Lung (tissue), 12 donors: ENCODE data around the gene ADD2. TPM values are rescaled to one million over a fixed set of nuclear protein-coding genes. Genes with fewer than 3 reads are reported as not detected.

ENCODE experiments used
- ATAC-seq: fragments of 200-7000 bp; cut with Tn5 transposase; one replicate; pipeline ENCODE4 v1.9.1; 2020; ENCODE audit warnings: moderate number of reproducible peaks; ENCODE audit not compliant: insufficient read depth, low FRiP score
- DNase-seq, 3 donors: peaks; one replicate each; pipeline ENCODE4 v3.0.0-alpha.2; 2013 to 2017
- H3K27ac ChIP-seq, 2 donors: one replicate each; pipeline ENCODE4 v1.5.1; 2013; ENCODE audit warnings: mild to moderate bottlenecking in 2 of 2, moderate library complexity in 2 of 2, control low read depth in 1 of 2, inconsistent platforms in 1 of 2, low read depth in 1 of 2, low read length in 1 of 2
- H3K27me3 ChIP-seq, 3 donors: one replicate each; pipeline ENCODE4 v1.5.1; 2013; ENCODE audit warnings: low read length in 2 of 3; ENCODE audit not compliant: control insufficient read depth in 3 of 3, insufficient read depth in 3 of 3
- H3K36me3 ChIP-seq, 4 donors: one replicate each; pipeline ENCODE4 v1.5.1; 2013; ENCODE audit warnings: low read length in 4 of 4, mild to moderate bottlenecking in 1 of 4, moderate library complexity in 1 of 4; ENCODE audit not compliant: control insufficient read depth in 4 of 4, insufficient read depth in 4 of 4
- H3K4me1 ChIP-seq, 5 donors: one replicate each; pipeline ENCODE4 v1.5.1; 2013; ENCODE audit warnings: low read length in 5 of 5, mild to moderate bottlenecking in 2 of 5, moderate library complexity in 1 of 5; ENCODE audit not compliant: control insufficient read depth in 5 of 5, insufficient read depth in 5 of 5
- H3K4me3 ChIP-seq: one replicate; pipeline ENCODE4 v1.5.1; 2013; ENCODE audit warnings: mild to moderate bottlenecking, control low read depth, moderate library complexity
- H3K9ac ChIP-seq, 2 donors: one replicate each; pipeline ENCODE4 v1.5.1; 2013; ENCODE audit warnings: low read length in 2 of 2, control low read depth in 1 of 2; ENCODE audit not compliant: insufficient read depth in 1 of 2
- H3K9me3 ChIP-seq, 4 donors: one replicate each; pipeline ENCODE4 v1.5.1; 2013; ENCODE audit warnings: low read length in 3 of 4, mild to moderate bottlenecking in 1 of 4, moderate library complexity in 1 of 4; ENCODE audit not compliant: control insufficient read depth in 4 of 4, insufficient read depth in 3 of 4
- WGBS, 2 donors: extraction: QIAGEN DNeasy Blood & Tissue Kit; methylation state at CpG; one replicate each; pipeline ENCODE4 v1.1.7; 2013; 5-methylcytosine and 5-hydroxymethylcytosine counted together
- polyA plus RNA-seq, 2 donors: library from polyadenylated mRNA; stranded (reverse); fragments of 200-250 nt; gene quantifications; one replicate each; pipeline ENCODE4 v1.2.1, GENCODE V29; 2013
- total RNA-seq, 2 donors: library from RNA; depleted of rRNA in 1 of 2; stranded (reverse); fragments of >200 nt in 1 of 2; gene quantifications; one replicate each; pipeline ENCODE4 v1.2.1, GENCODE V29; 2014 to 2021
- TF ChIP-seq, protein P1 (sequence below): IDR thresholded peaks from 2 replicates; pipeline ENCODE4 v1.5.1; 2012; ENCODE audit warnings: mild to moderate bottlenecking; ENCODE audit errors: control extremely low read depth, extremely low read depth
- donor health status: control.
- donor health status: control.
- donor health status: Bipolar disorder and iron deficiency.
- donor health status: healthy.
- donor health status: DM: yes; HTN: yes; CAD: no.

ADD2 gene
- total and polyA plus RNA-seq, 4 donors: 0.35 to 5.9 (median 1.8) TPM

DNA sequence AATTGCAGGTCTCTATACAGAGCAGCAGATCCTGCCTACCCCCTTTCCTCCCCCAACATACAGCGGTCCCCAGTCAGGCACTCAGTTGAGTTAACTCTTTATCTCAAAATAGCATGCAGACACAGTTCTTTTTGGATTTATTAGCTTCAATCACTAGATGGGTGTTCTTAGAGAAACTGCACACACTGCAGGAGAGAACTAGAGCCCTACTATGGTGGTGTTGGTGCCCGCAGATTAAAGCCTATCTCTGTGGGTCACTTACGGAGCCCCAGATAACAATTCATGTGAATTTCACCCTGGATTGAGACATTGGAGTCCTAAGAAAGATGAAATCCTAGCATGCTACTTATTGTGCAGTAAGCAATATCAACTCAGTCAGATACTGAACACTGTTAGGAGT, 11.9 kb downstream of the ADD2 start:
- H3K9ac ChIP-seq: no peak overlapping the region
- no peaks in the 10 kb centered on the region for H3K9me3 ChIP-seq
- no peaks in the 10 kb centered on the region for H3K36me3 ChIP-seq
- ATAC-seq (no peak), DNase-seq (no peak)
- peaks cover 0 to 17% (median 0%) of the 10 kb centered on the region in 5 donors for H3K4me1 ChIP-seq
- 91 to 97% methylated on average over 3 of the region's 3 CpGs for WGBS, 2 donors
- no peak overlapping the region for H3K27ac ChIP-seq
- TF ChIP-seq, protein P1, sequence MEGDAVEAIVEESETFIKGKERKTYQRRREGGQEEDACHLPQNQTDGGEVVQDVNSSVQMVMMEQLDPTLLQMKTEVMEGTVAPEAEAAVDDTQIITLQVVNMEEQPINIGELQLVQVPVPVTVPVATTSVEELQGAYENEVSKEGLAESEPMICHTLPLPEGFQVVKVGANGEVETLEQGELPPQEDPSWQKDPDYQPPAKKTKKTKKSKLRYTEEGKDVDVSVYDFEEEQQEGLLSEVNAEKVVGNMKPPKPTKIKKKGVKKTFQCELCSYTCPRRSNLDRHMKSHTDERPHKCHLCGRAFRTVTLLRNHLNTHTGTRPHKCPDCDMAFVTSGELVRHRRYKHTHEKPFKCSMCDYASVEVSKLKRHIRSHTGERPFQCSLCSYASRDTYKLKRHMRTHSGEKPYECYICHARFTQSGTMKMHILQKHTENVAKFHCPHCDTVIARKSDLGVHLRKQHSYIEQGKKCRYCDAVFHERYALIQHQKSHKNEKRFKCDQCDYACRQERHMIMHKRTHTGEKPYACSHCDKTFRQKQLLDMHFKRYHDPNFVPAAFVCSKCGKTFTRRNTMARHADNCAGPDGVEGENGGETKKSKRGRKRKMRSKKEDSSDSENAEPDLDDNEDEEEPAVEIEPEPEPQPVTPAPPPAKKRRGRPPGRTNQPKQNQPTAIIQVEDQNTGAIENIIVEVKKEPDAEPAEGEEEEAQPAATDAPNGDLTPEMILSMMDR: no peak
- H3K27me3 ChIP-seq: no peaks in the 10 kb centered on the region
- no peak overlapping the region for H3K4me3 ChIP-seq

DNA sequence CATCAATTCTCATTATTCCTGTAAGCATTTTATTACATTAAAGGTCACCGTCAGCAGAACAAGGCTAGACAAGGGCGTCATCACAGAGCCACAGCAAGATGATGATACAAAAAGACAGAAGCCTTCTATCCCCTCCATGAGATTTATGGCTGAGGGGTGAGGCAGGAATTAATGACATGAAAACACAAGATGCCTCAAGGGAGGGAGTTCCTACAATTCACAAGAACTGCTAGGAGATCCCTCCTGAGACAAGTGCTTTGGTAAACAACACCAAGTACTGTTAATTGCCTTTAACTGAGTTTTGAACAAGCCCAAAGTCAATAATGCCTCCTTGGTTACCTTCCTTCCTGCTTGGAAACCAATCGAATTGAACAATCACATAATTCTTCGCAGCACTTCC, 14.1 kb downstream of the ADD2 start:
- ATAC-seq: no peak
- Histone ChIP-seq H3K9me3 (no peaks in the 10 kb centered on the region), H3K4me1 (peaks cover 0 to 20% (median 0%) of the 10 kb centered on the region in 5 donors), H3K4me3 (no peak overlapping the region), H3K27me3 (peaks cover 0 to 3% (median 0%) of the 10 kb centered on the region in 3 donors), H3K27ac (no peak overlapping the region), H3K36me3 (no peaks in the 10 kb centered on the region), H3K9ac (no peak overlapping the region)
- TF ChIP-seq, protein P1: no peak
- 67 to 77% methylated on average over 4 of the region's 4 CpGs for WGBS, 2 donors
- no peak for DNase-seq

DNA sequence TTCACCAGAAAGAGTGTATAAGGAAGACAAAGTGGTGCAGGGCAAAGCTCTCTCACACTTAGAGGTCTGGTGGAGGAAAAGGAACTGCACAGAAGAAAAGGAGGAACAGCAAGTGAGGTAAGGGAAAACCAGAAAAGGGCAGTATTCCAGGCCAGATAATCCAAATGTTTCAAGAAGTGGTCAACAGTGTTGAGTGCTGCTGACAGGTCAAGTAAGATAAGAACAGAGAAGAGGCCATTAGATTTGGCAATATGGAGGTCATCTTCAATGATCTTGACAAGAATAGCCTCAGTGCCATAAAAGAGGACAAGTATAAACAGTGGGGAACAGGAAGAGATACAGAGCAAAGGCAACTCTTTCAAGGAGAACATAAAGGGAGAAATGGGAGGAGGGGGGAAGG, 15.0 kb downstream of the ADD2 start:
- Histone ChIP-seq H3K36me3 (no peaks in the 10 kb centered on the region), H3K27ac (no peak overlapping the region), H3K9me3 (no peaks in the 10 kb centered on the region), H3K4me3 (no peak overlapping the region), H3K4me1 (peaks cover 0 to 20% (median 0%) of the 10 kb centered on the region in 5 donors), H3K9ac (no peak overlapping the region), H3K27me3 (peaks cover 0 to 3% (median 0%) of the 10 kb centered on the region in 3 donors)
- TF ChIP-seq, protein P1: no peak
- ATAC-seq (no peak), DNase-seq (no peak)

GRCh38 chr2:70752396-70752795, 15.6 kb downstream of the ADD2 start:
- DNase-seq (peak in 2 of 3 donors; percentile 68 to 84), ATAC-seq (no peak)
- Histone ChIP-seq H3K4me1 (peaks cover 0 to 20% (median 0%) of the 10 kb centered on the region in 5 donors), H3K27ac (no peak overlapping the region), H3K9me3 (peaks cover 0 to under 1% (median 0%) of the 10 kb centered on the region in 4 donors), H3K36me3 (no peaks in the 10 kb centered on the region), H3K4me3 (no peak overlapping the region), H3K9ac (no peak overlapping the region), H3K27me3 (peaks cover 0 to 3% (median 0%) of the 10 kb centered on the region in 3 donors)
- TF ChIP-seq, protein P1: no peak
- WGBS, 2 donors: 62 to 95% methylated on average over 1 of the region's 1 CpG
